ENCODE measurements around the gene DNAAF8.

The DNAAF8 gene

DNA sequence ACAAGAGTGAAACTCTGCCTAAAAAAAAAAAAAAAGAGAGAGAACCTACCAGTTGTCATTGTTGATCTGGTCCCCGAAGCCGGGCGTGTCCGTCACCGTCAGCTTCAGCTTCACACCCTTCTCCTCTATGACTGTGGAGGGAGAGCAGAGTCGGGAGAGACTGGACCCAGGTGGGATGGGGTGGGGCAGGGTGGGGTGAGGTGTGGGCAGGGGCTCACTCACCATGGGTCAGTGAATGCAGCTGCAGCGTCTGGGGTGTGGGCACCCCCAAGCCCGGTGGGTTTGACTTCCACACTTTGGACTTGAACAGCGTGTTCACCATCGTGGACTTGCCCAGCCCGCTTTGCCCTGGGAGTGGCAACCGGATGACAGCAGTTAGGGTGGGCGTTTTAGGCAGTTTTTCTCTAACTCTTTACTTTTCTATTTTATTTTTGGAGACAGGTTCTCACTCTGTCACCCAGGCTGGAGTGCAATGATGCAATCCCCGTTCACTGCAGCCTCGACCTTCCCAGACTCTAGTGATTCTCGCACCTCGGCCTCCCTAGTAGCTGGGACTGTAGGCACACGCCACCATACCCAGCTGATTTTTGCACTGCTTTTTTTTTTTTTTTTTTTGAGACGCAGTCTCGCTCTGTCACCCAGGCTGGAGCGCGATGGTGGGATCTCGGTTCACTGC, 51.6 kb downstream of the DNAAF8 start:
- Histone ChIP-seq H3K27me3 (replicated peaks; ENCODE audit: insufficient read depth, low read length) (no peaks in the 10 kb centered on the region), H3F3A (ENCODE audit: insufficient read depth, low read length) (no peaks in the 10 kb centered on the region), H3K4me3 (ENCODE audit: low read length) (no peak overlapping the region), H4K20me1 (ENCODE audit: insufficient read depth, low read length) (no peaks in the 10 kb centered on the region), H3K9me3 (replicated peaks; ENCODE audit: insufficient read depth, low read length) (no peaks in the 10 kb centered on the region), H3K4me2 (ENCODE audit: low read depth, low read length) (no peak overlapping the region), H3K9ac (ENCODE audit: low read length) (no peak overlapping the region), H3K79me2 (ENCODE audit: low read length) (no peaks in the 10 kb centered on the region), H2AFZ (ENCODE audit: low read length) (no peak overlapping the region), H3K9me2 (replicated peaks; ENCODE audit: insufficient read depth, low read length) (no peaks in the 10 kb centered on the region), H3K27ac (ENCODE audit: low read length) (no peak overlapping the region), H3K4me1 (ENCODE audit: low read length) (no peaks in the 10 kb centered on the region), H3K36me3 (replicated peaks; ENCODE audit: insufficient read depth, low read length) (no peaks in the 10 kb centered on the region)
- TF ChIP-seq EZH2 (optimal IDR thresholded peaks at IDR 0.05; ENCODE audit: low read depth, low read length) (no peak), EZH2phosphoT487 (IDR thresholded peaks at IDR 0.05; ENCODE audit: low read length) (no peak)
- TF ChIP-seq, protein P1, sequence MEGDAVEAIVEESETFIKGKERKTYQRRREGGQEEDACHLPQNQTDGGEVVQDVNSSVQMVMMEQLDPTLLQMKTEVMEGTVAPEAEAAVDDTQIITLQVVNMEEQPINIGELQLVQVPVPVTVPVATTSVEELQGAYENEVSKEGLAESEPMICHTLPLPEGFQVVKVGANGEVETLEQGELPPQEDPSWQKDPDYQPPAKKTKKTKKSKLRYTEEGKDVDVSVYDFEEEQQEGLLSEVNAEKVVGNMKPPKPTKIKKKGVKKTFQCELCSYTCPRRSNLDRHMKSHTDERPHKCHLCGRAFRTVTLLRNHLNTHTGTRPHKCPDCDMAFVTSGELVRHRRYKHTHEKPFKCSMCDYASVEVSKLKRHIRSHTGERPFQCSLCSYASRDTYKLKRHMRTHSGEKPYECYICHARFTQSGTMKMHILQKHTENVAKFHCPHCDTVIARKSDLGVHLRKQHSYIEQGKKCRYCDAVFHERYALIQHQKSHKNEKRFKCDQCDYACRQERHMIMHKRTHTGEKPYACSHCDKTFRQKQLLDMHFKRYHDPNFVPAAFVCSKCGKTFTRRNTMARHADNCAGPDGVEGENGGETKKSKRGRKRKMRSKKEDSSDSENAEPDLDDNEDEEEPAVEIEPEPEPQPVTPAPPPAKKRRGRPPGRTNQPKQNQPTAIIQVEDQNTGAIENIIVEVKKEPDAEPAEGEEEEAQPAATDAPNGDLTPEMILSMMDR (IDR thresholded peaks at IDR 0.05; ENCODE audit: low read length), result no peak
- no peak for DNase-seq

GRCh38 chr16:4787068-4787467, 52.7 kb downstream of the DNAAF8 start:
- Histone ChIP-seq H3K27ac (ENCODE audit: low read length) (no peak overlapping the region), H3F3A (ENCODE audit: insufficient read depth, low read length) (no peaks in the 10 kb centered on the region), H3K9me2 (replicated peaks; ENCODE audit: insufficient read depth, low read length) (no peaks in the 10 kb centered on the region), H2AFZ (ENCODE audit: low read length) (no peak overlapping the region), H3K4me1 (ENCODE audit: low read length) (no peaks in the 10 kb centered on the region), H3K79me2 (ENCODE audit: low read length) (no peaks in the 10 kb centered on the region), H3K4me2 (ENCODE audit: low read depth, low read length) (no peak overlapping the region), H4K20me1 (ENCODE audit: insufficient read depth, low read length) (no peaks in the 10 kb centered on the region), H3K9me3 (replicated peaks; ENCODE audit: insufficient read depth, low read length) (no peaks in the 10 kb centered on the region), H3K36me3 (replicated peaks; ENCODE audit: insufficient read depth, low read length) (no peaks in the 10 kb centered on the region), H3K27me3 (replicated peaks; ENCODE audit: insufficient read depth, low read length) (no peaks in the 10 kb centered on the region), H3K4me3 (ENCODE audit: low read length) (no peak overlapping the region), H3K9ac (ENCODE audit: low read length) (no peak overlapping the region)
- TF ChIP-seq EZH2 (optimal IDR thresholded peaks at IDR 0.05; ENCODE audit: low read depth, low read length) (no peak), EZH2phosphoT487 (IDR thresholded peaks at IDR 0.05; ENCODE audit: low read length) (no peak)
- TF ChIP-seq, protein P1 (IDR thresholded peaks at IDR 0.05; ENCODE audit: low read length), result no peak
- no peak for DNase-seq

DNA sequence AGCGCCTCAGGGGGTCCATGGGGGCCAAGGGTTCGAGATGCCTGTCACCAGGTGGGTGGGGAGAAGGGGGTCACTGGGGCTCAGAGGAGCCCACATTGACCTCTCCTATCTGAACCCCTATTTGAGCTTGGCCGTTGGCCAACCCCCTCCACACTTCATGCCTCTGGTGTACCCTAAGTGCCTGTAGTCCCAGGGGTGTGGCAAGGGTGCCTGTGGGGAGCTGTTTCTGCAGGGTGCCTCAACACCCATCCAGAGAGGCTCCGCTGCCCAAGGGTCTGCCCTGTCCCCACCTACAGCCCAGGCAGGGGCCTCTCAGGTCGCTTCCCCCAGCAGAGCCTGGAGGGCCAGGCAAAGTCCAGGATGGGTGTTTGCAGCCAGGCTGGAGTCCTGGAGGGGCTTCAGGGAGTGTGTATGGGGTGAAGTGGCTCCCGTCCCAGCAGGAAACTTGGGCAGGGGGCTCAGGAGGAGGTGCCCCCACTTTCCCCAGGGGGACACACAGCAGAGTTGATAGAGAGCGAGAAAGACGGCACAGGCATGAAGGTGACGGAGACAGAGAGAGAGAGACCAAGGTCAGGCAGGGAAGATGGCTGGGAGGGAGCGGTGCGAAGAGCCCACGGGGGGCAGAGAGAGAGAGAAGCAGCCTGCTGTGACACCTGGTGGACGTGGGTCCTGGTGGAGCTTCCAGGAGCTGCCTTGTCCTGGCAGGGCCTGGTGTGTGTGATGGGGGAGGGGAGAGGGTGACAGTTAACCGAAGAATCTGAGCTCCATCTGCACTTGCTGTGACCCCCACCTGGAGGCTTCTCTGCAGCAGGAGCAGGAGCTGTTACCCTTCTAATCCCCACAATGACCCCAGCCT, 53.5 kb downstream of the DNAAF8 start, which contains the start of gene SEPTIN12:
Gene SEPTIN12, minus strand, starts transcription at position 719 of the 856 bp plus-strand sequence. Its CDS starts 700 bp downstream, at position 19.
- DNase-seq, result no peak
- Histone ChIP-seq H2AFZ (ENCODE audit: low read length) (no peak within 1 kb of the TSS), H3K9me3 (replicated peaks; ENCODE audit: insufficient read depth, low read length) (no peaks in the 10 kb centered on the region), H4K20me1 (ENCODE audit: insufficient read depth, low read length) (no peaks in the 10 kb centered on the region), H3K4me1 (ENCODE audit: low read length) (no peaks in the 10 kb centered on the region), H3K9me2 (replicated peaks; ENCODE audit: insufficient read depth, low read length) (no peaks in the 10 kb centered on the region), H3K4me2 (ENCODE audit: low read depth, low read length) (no peak within 1 kb of the TSS), H3F3A (ENCODE audit: insufficient read depth, low read length) (no peaks in the 10 kb centered on the region), H3K4me3 (ENCODE audit: low read length) (no peak within 1 kb of the TSS), H3K27me3 (replicated peaks; ENCODE audit: insufficient read depth, low read length) (no peaks in the 10 kb centered on the region), H3K9ac (ENCODE audit: low read length) (no peak within 1 kb of the TSS), H3K27ac (ENCODE audit: low read length) (no peak within 1 kb of the TSS), H3K79me2 (ENCODE audit: low read length) (no peaks in the 10 kb centered on the region), H3K36me3 (replicated peaks; ENCODE audit: insufficient read depth, low read length) (no peaks in the 10 kb centered on the region)
- TF ChIP-seq EZH2 (optimal IDR thresholded peaks at IDR 0.05; ENCODE audit: low read depth, low read length), result no peak

Measured in MM.1S (cell line).